CD1c-positive myeloid dendritic cell (primary cell): ENCODE measurements around the gene SS18L1.

Source experiments
- DNase-seq: peaks from one replicate; pipeline ENCODE4 v3.0.0-alpha.2; 2016; ENCODE audit errors: extremely low spot score

Gene SS18L1

GRCh38 chr20:62155428-62156253 lies 12.1 kb downstream of the SS18L1 start:
- DNase-seq: no peak

GRCh38 chr20:62156254-62156556 lies 12.6 kb downstream of the SS18L1 start:
- no peak for DNase-seq

- DNase-seq: peak; percentile 69
Measured at GRCh38 chr20:62156592-62157386, 13.2 kb downstream of the SS18L1 start.

DNA sequence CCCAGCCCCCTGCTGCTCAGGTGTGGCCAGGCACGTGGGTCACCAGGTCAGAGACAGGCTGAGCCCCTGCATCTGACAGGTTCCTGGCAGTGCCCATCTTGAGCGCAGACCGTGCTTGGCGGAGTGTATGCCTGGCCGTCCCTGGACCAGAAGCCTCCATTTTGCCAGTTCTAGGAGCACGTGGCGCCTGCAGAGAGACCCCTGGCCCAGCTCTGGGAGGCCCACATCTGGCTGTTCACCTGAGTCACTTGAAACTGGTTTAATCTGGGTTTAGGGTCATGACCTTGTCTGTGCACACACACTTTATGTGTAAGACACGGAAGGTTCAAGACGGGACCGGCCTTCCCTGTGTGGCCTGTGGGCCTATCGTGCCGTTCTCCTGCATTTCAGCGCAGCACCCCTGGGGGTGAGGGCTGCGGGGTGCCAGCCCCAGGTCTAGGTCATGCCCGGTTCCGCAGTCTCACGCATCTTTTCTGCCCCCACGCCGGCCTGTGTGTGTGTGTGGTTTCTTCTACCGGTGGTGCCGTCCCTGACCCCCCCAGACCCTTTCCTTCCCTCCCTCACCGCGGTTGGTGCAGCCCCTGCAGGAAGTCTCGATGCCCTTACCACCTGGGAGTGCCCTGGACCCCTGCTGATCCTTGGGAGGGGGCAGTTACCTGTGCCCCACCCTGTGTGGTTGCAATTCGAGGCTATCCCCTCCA lies 14.0 kb downstream of the SS18L1 start:
- DNase-seq: no peak

GRCh38 chr20:62158088-62158400 lies 14.5 kb downstream of the SS18L1 start:
- no peak for DNase-seq

DNA sequence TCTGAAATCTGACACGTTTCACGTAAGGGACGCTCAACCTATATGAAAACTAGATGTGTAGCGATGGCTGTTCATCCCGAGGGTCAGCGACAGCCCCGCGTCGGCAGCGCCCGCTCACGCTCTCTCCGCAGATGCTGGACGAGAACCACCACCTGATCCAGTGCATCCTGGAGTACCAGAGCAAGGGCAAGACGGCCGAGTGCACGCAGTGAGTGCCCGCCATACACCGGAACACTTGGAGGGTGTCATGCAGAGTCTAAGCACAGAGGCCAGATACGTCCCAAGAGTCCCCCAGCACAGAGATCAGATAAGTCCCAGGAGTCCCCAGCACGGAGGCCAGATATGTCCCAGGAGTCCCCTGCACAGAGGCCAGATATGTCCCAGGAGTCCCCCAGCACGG lies 15.0 kb downstream of the SS18L1 start:
- DNase-seq: no peak

DNA sequence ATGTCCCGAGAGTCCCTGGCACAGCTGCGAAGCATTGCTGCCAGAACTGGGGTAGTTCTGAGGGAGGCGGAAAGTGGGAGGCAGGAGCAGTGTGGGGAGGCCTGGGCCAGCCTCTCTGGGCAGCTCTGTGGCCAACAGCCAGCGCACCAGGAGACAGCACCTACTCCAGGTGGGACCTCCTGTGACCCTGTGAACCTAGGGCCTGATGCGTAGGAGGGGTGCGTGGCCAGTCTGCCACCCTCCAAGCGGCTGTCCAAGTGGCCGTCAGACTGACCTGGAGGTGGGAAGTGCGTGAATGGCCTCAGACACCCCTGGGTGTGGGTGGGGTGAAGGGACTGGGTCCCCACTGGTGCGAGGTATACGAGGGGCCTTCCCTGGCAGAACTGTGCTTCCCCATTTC lies 15.5 kb downstream of the SS18L1 start:
- DNase-seq: no peak

- DNase-seq: no peak
Measured at GRCh38 chr20:62159839-62160238, 16.3 kb downstream of the SS18L1 start.

GRCh38 chr20:62160253-62160652 lies 16.7 kb downstream of the SS18L1 start:
- no peak for DNase-seq

DNA sequence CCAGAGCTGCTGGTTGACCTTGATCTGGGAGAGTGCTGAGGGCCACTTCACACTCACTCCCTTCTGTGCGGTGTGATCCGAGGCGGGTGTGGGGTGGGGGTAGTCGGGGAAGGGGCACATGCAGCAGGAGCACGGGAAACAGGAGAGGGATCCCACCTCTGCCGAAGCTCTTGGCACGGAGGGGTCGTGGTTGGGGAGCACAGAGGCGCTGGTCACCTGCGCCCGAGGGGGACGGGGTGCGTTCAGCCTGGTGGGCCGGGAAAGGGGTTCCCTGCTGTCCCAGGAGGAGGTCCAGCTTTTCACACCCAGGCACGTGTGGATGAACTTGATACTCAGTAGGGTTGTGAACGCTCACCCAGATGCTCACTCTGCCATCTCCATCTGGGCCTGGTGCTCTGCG lies 17.3 kb downstream of the SS18L1 start:
- DNase-seq: no peak

- DNase-seq: no peak
Measured at GRCh38 chr20:62161347-62161746, 17.8 kb downstream of the SS18L1 start.

- no peak for DNase-seq
Measured at GRCh38 chr20:62162765-62163484, 19.4 kb downstream of the SS18L1 start.

DNA sequence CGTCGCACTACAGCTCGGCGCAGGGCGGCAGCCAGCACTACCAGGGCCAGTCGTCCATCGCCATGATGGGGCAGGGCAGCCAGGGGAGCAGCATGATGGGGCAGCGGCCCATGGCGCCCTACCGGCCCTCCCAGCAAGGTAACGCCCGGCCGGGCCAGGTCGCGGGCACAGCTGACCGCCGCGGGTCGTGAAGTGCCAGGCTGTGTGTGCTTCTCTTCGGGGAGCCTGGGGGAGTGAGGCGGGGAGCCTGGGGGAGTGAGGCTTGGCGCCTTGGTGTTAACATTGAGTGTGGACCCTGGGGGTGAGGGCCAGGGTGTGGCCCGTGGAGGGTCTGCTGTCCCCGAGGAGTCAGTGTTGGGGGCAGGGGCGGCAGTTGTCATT lies 19.9 kb downstream of the SS18L1 start:
- no peak for DNase-seq

DNA sequence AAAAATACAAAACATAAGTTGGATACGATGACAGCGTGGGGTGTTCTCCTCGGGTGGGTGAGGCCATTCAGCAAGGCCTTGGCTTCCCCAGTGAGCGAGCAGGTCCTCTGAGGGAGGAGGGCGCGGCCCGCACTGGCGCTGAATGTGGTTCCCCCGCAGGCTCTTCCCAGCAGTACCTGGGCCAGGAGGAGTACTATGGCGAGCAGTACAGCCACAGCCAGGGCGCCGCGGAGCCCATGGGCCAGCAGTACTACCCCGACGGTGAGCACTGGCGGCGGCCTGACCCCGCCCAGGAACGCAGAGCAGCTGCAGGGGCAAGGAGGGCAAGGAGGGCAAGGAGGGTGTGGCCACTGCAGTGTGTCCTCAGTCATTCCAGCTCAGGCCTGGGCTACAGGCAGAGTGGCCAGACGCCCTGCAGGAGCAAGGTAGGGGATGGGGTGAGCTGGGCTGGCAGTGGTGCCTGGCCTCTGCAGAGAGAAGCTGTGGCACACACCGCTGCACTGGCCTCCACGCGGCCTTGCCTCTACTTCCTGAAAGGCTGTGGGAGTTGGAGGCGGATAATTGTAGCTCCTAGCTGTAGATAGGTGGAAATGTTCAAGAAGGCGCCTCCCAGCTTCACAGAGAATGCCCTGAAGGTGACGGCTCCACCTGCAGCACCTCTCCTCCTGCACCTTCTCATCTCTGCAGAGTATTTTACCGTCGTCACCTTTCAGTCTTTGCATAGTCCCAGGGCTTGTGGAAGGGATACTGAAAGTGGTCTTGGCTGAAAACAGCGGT lies 20.6 kb downstream of the SS18L1 start:
- DNase-seq: no peak

DNA sequence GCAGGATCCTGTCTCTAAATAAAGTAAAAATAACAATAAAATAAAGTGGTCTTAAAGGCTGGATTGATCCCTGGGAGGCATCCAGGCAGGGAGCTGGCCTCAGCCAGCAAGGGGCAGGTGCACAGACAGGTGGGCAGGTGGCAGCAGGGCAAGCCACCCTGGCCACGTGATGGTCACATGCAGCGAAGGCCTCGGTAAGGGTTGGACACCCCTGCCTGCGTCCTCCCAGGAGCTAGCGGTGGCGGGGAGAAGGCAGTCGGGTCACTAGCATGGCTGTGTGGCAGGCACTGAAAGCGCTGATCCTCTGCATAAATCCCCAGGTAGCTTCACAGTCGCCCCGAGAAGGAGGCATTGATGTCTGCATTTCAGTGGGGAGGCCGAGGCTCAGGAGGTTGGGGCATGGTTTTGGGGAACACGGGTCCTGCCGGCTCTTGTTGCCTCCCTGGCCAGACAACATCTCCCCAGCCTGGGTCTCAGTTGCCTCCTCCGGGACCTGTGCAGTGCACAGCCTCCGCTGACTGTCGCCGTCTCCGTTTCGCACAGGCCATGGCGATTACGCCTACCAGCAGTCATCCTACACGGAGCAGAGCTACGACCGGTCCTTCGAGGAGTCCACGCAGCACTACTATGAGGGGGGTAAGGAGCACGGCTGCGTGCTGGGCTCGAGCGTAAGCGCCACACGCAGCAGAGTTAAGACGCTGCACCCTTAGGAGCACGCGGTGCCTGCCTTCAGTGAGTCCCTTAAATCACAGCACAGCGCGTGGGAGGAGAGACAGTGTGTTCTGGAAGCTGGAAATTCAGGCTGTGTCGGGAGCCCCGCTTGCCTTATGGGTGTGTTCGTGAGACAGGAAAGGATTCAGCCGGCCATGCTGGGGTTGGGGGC lies 21.6 kb downstream of the SS18L1 start:
- no peak for DNase-seq

- no peak for DNase-seq
Measured at GRCh38 chr20:62165762-62166399, 22.3 kb downstream of the SS18L1 start.

DNA sequence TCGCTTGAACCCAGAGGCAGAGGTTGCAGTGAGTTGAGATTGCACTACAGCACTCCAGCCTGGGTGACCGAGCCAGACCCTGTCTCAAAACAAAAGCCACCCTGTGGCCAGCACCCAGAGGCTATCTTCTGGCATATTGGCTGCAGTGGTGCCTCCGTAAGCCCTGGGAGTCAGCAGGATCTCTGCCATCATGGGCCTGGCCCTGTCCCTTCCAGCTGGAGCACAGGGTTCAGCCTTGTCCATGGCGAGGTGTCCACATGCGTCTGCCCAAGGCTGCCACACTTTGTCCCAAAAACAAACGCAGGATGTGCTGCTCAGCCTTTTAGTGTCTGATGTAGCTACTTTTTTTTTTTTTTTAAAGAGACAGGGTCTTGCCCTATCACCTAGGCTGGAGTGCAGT lies 23.9 kb downstream of the SS18L1 start:
- no peak for DNase-seq

- no peak for DNase-seq
Measured at GRCh38 chr20:62168061-62168460, 24.5 kb downstream of the SS18L1 start.

DNA sequence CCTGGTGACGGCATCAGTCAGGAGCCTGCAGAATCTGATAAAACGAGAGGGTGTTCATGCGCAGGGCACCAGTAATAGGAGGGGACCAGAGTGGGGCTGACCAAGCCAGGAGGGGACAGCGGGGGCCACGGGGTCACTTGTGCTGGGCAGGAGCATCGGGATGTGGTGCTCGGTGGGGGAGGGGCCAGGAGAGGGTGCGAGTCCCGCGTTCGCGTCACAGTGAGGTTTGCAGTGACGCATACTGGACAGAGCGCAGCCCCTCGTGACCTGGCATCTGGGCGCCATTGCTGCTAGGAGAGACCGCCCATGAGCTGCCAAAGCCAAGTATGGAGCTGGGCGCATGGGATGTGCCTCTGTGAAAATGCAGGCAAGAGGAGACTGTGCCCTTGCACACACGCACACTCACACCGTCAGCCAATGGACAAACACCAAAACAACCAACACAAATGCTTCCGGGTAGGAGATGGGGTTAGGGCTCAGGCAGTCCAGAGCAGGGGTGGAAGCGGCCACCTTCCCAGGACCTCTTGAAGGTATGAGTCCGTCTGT lies 25.4 kb downstream of the SS18L1 start:
- no peak for DNase-seq

DNA sequence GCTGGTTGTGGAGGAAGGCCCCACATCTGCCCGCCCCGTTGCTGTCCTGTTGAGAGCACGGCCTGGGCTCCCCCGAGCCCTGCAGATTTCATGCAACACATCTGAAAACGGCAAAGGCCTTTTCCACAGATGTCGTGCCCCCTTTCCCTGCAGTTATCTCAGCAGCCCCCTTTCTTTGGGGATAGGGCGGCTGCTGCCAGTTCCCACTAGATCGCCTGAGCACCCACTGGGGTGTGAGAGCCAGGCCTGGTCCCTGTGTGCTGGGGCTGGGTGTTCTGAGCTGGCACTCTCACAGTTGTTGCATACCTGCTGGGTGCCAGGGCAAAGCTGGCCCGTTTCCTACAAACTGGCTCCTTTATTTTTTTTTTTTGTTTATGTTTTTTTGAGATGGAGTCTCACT lies 27.0 kb downstream of the SS18L1 start:
- no peak for DNase-seq
